A673 (cell line): ENCODE results near the gene STK26. TPM values are rescaled to one million over a fixed set of nuclear protein-coding genes. Genes with fewer than 3 reads are reported as not detected.

Experiments used
- BruUV-seq: library from RNA; stranded (reverse); fragments of 400-500 nt; replicated peaks from 2 replicates; lab custom pipeline; 2021; lab: Mats Ljungman, UMichigan
- CTCF ChIA-PET: fragments of 300-600 bp; sonication (Branson Sonifier 250); formaldehyde crosslinking; loops from one replicate; lab custom pipeline; 2022; ENCODE audit warnings: antibody characterized with exemption; lab: Charles Lee
- POLR2A ChIA-PET: fragments of 300-600 bp; sonication (Branson Sonifier 250); formaldehyde crosslinking; loops from one replicate; lab custom pipeline; 2022; ENCODE audit warnings: antibody characterized with exemption; ENCODE audit not compliant: low non-redundant PET; lab: Charles Lee
- DNase-seq: peaks from one replicate; pipeline ENCODE4 v3.0.0-alpha.2; 2015; ENCODE audit warnings: low spot score
- H3K27ac ChIP-seq: fragments of 200-600 bp; sonication (generic); 2 replicates; pipeline ENCODE4 v1.5.1; 2016; ENCODE audit warnings: mixed run types, low read depth, mild to moderate bottlenecking, mixed read lengths, antibody characterized with exemption, low read length; ENCODE audit not compliant: poor library complexity, severe bottlenecking
- H3K27me3 ChIP-seq: fragments of 200-600 bp; sonication (generic); replicated peaks from 2 replicates; pipeline ENCODE4 v1.6.1; 2017; ENCODE audit warnings: mixed run types, low read depth, mild to moderate bottlenecking, mixed read lengths, antibody characterized with exemption, low read length; ENCODE audit not compliant: insufficient read depth, poor library complexity
- H3K36me3 ChIP-seq: fragments of 200-600 bp; sonication (generic); 2 replicates; pipeline ENCODE4 v1.6.1; 2016; ENCODE audit warnings: mixed run types, mild to moderate bottlenecking, mixed read lengths, antibody characterized with exemption, low read length; ENCODE audit not compliant: insufficient read depth, poor library complexity, severe bottlenecking
- H3K4me1 ChIP-seq: fragments of 200-600 bp; sonication (generic); 2 replicates; pipeline ENCODE4 v1.6.1; 2017; ENCODE audit warnings: mixed run types, mild to moderate bottlenecking, mixed read lengths, antibody characterized with exemption, low read length; ENCODE audit not compliant: insufficient read depth, poor library complexity, severe bottlenecking
- H3K4me3 ChIP-seq: fragments of 200-600 bp; sonication (generic); 2 replicates; pipeline ENCODE4 v1.5.1; 2016; ENCODE audit warnings: low read depth, mixed run types, mild to moderate bottlenecking, mixed read lengths, low read length; ENCODE audit not compliant: poor library complexity, severe bottlenecking
- H3K9me3 ChIP-seq: fragments of 200-600 bp; sonication (generic); 2 replicates; pipeline ENCODE4 v1.6.1; 2016; ENCODE audit warnings: mixed run types, low read depth, mild to moderate bottlenecking, mixed read lengths, antibody characterized with exemption, low read length; ENCODE audit not compliant: poor library complexity, severe bottlenecking
- CTCF ChIP-seq: fragments of 300-800, 200-600 bp; sonication (generic); conservative IDR thresholded peaks from 2 replicates; pipeline ENCODE4 v1.5.1; 2017; ENCODE audit warnings: low read depth, mild to moderate bottlenecking, antibody characterized with exemption, low read length, moderate library complexity, mixed read lengths
- EZH2 ChIP-seq: fragments of 200-600 bp; sonication (generic); IDR thresholded peaks from 2 replicates; pipeline ENCODE4 v1.6.1; 2017; ENCODE audit warnings: borderline replicate concordance, low read depth, mild to moderate bottlenecking, mixed read lengths, antibody characterized with exemption, low read length; ENCODE audit not compliant: poor library complexity, severe bottlenecking
- intact Hi-C: fragments of 100-400 bp; cut with micrococcal nuclease; formaldehyde crosslinking; loops from one replicate; pipeline ENCODE4 v1.10.0; 2022; ENCODE audit not compliant: unreplicated experiment
- total RNA-seq: library from RNA; stranded (reverse); gene quantifications from 2 replicates; pipeline ENCODE4 v1.2.3, GENCODE V29; 2021

The STK26 gene
- total RNA-seq, 1 experiment from 2014 or later = 60.8 TPM

GRCh38 chrX:132101206-132101605 is 78.1 kb downstream of the STK26 start:
- Histone ChIP-seq H3K4me3 (no peak overlapping the region), H3K36me3 (no peaks in the 10 kb centered on the region), H3K4me1 (no peaks in the 10 kb centered on the region), H3K27me3 (peaks cover 19% of the 10 kb centered on the region), H3K9me3 (no peaks in the 10 kb centered on the region), H3K27ac (no peak overlapping the region)
- no peak for TF ChIP-seq CTCF
- TF ChIP-seq EZH2 = no peak
- intact Hi-C loops = no loop called here
- DNase-seq = no peak
- ChIA-PET CTCF (no interaction called here), POLR2A (no interaction called here)
- BruUV-seq = no TSS peak

- no peak overlapping the region for H3K4me3 ChIP-seq
- no peak for DNase-seq
- H3K36me3 ChIP-seq = no peaks in the 10 kb centered on the region
- ChIA-PET POLR2A (no interaction called here), CTCF (no interaction called here)
- no peak overlapping the region for H3K27ac ChIP-seq
- H3K9me3 ChIP-seq = no peaks in the 10 kb centered on the region
- no TSS peak for BruUV-seq
- TF ChIP-seq EZH2 (no peak), CTCF (no peak)
- no peaks in the 10 kb centered on the region for H3K4me1 ChIP-seq
- peaks cover 19% of the 10 kb centered on the region for H3K27me3 ChIP-seq
- intact Hi-C loops = no loop called here
Measured at GRCh38 chrX:132101799-132102198, 78.7 kb downstream of the STK26 start.

GRCh38 chrX:132107291-132107690 is 84.2 kb downstream of the STK26 start:
- intact Hi-C loops = no loop called here
- H3K27me3 ChIP-seq = peaks cover 12% of the 10 kb centered on the region
- no peaks in the 10 kb centered on the region for H3K4me1 ChIP-seq
- H3K27ac ChIP-seq = no peak overlapping the region
- no TSS peak for BruUV-seq
- no peak for DNase-seq
- no peaks in the 10 kb centered on the region for H3K9me3 ChIP-seq
- ChIA-PET POLR2A (no interaction called here), CTCF (no interaction called here)
- TF ChIP-seq CTCF = no peak
- no peak for TF ChIP-seq EZH2
- H3K4me3 ChIP-seq = no peak overlapping the region
- no peaks in the 10 kb centered on the region for H3K36me3 ChIP-seq
